Fibroblast of lung (primary cell): ENCODE results near the gene KLHL1.

Experiments
- CTCF ChIP-seq, 2 donors: IDR thresholded peaks in 1 of 2; conservative IDR thresholded peaks in 1 of 2; 1 replicate in 1 of 2; 2 replicates in 1 of 2; pipeline ENCODE4 v1.5.1; 2011 to 2012; ENCODE audit warnings: low read length in 2 of 2, control low read depth in 1 of 2, inconsistent platforms in 1 of 2, low read depth in 1 of 2, mild to moderate bottlenecking in 1 of 2
- EZH2 ChIP-seq: IDR thresholded peaks from 2 replicates; pipeline ENCODE4 v1.5.1; 2012; ENCODE audit warnings: low read length, control low read depth, mild to moderate bottlenecking; ENCODE audit errors: missing control alignments

- TF ChIP-seq CTCF (conservative IDR thresholded peaks at IDR 0.05 in 1 of 2, IDR thresholded peaks at IDR 0.05 in 1 of 2; ENCODE audit: low read depth in 1 of 2, low read length in 2 of 2) = no peak
- no peak for TF ChIP-seq EZH2
Observed at GRCh38 chr13:69903081-69903480, 205.2 kb downstream of the KLHL1 start.
